HG03064 (cell line): ENCODE results near the gene PRDX2.
"Not testable (repeated sequence)": the region's sequence is repeated elsewhere in the genome, so short reads cannot be mapped to it uniquely, and the experiment has no call there.

Source experiments
- ATAC-seq: cut with Tn5 transposase; IDR thresholded peaks from one replicate; pipeline ENCODE4 v1.9.1; 2021; ENCODE audit warnings: low read depth; ENCODE audit not compliant: unreplicated experiment

Gene PRDX2

GRCh38 chr19:12801466-12802266 lies at the start of gene PRDX2, which contains the start of gene THSD8:
TSS of gene PRDX2 (minus strand) at chr19:12801800. CDS start at chr19:12801261, 539 bp downstream.
TSS of gene THSD8 (plus strand) at chr19:12802069. CDS start at chr19:12802072, 3 bp downstream.
- no peak for ATAC-seq

GRCh38 chr19:12847159-12848139 lies 45.8 kb upstream of the PRDX2 start:
- no peak for ATAC-seq

DNA sequence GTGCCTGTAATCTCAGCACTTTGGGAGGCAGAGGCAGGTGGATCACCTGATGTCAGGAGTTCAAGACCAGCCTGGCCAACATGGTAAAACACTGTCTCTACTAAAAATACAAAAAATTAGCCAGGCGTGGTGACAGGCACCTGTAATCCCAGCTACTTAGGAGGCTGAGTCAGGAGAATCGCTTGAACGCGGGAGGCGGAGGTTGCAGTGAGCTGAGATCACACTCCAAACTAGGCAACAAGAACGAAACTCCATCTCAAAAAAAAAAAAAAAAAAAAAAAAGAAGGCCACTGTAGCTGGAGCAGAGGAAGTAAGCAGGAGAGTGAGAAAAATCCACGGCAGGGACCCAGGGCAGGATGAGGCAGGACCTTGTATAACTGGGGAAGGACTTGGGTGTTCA lies 45.0 kb upstream of the PRDX2 start:
- not testable (repeated sequence) for ATAC-seq

- ATAC-seq: no peak
These were observed 42.6 kb upstream of the PRDX2 start for GRCh38 chr19:12843999-12844732.

DNA sequence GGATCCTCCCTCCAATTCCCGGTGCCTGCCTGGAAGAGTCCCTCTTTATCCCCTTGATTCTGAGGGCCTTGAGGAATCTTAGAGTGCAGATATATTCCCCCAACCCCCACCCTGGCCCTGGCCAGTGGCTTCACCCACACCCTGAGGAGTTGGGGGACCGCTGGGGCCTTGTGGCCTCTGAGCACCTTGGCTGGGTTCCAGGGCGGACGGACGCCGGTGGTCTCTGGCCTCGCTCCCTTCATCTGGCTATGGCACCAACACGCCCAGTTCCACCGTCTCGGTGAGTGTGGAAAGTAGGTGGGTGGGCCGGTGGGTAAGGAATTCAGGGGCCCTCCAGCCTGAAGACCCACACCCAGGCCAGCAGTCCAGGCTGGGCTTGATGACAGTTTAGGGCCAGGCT lies 41.7 kb upstream of the PRDX2 start:
- ATAC-seq: no peak

DNA sequence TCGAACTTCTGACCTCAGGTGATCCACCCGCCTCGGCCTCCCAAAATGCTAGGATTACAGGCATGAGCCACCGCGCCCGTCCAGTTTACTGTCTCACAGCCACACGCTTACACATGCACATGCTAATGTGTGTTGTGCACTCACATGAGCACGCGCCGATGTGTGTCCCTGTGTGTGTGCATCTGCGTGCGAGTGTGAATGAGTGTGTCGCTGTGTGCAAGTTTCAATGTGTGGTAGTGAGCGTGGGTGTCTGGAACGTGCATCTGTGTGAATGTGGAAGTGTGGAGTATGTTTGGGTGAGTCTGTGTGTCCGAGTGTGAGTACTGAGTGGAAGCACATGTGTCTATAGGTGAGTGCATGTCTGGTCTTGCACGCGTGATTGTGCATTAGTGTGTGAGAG lies 40.9 kb upstream of the PRDX2 start:
- no peak for ATAC-seq

DNA sequence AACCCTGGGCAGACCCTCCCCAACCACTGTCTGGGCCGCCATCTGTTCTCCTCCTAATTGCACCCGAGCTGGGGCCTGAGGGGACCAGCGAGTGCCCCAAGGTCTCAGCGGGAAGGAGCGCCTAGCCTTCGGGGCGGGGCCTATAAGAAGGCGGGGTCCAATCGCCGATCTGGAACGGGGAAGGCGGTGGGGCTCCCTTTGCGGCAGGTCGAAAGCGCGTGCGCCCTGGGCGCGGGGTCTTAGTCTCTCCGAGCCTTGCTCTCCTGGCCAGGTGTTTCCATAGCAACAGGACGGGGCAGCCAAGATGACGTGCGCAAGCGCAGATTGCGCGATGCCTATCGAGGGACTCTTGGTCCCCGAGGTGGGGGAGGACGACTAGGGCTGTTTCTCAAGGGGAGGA lies 39.5 kb upstream of the PRDX2 start:
- ATAC-seq: no peak

DNA sequence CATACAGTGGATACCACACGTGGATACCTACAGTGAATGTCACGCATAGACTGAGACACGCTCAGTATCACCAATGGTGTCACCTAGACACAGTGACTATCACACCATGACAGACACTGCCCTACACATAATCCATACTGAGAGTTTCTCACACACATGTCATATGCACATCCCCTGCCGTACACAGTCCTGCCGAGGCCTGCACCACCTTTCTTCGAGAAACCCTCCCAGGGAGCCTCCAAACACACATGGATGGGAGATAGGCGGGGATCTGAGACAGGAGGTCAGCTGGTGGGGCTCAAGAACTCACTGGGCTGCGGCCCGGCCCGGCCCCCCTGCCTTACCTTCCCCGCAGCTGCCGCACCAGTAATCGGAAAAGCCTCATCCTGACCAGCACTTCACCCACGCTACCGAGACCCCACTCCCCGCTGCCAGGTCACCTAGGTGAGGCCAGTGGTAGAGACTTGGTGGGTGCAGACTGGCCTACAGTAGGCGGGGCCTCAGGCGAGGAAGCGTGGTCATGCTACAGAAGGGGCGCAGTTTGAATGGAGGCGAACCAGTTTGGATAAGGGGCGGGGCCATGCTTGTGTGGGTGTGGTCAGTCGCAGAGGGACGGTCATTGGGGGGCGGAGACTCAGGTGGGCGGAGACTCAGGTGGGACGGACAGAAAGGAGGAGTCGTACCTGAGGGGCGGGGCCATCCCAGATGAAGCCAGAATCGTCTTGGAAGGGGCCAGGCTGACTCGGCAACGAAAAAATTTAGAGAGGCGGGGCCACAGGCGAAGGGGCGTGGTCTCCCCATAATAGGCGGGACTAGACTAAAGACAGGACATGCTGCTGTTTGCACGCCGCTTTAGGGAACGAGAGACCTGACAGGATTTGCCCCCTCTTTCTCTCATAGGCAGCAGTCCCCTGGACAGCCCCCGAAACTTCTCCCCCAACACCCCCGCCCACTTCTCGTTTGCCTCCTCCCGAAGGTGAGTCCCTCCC lies 38.8 kb upstream of the PRDX2 start:
- ATAC-seq: no peak

DNA sequence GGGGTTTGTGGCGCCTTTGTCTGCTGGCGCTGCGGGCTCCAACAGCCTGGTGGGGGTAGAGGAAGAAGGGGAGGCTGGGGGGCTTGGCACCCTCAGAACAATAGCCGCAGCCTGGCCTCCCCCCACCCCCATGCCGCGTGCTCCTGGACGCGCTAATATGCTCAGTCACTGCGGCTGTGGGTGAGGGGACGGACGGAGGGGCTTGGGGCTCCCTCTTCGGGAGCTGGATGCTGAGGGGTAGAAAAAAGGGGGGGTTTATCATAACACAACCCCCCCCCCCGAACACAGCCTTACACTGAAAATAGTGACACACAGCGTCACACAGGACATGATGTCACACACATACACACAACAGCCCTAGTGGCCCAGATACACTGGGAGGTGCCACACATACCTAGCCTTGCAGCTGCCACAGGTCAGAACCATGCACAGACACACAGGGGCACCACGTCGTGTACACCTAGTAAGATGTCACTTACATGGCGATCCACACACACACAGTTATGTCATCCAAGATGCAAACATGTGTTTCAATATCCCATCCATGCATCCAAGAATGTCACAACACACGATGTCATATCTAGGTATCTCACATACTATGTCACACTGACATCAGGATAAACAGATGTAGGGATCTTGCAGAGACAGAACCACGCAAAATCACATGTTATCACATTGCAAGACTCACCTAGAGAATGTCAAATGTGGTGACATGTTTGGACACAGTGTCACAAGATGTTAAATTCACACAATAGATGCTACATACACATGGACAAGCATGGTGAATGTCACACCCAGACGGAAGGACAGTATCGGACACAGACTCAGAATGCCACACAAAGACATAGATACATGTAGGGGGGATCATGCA lies 37.5 kb upstream of the PRDX2 start:
- no peak for ATAC-seq

- ATAC-seq: no peak
These were observed 36.7 kb upstream of the PRDX2 start, which contains the start of gene MAST1 for GRCh38 chr19:12838182-12838885. TSS of gene MAST1 (plus strand) at chr19:12838515. CDS start at chr19:12838573, 58 bp downstream.

GRCh38 chr19:12837225-12837624 lies 35.6 kb upstream of the PRDX2 start:
- ATAC-seq: no peak

GRCh38 chr19:12836529-12836863 lies 34.9 kb upstream of the PRDX2 start:
- ATAC-seq: no peak

DNA sequence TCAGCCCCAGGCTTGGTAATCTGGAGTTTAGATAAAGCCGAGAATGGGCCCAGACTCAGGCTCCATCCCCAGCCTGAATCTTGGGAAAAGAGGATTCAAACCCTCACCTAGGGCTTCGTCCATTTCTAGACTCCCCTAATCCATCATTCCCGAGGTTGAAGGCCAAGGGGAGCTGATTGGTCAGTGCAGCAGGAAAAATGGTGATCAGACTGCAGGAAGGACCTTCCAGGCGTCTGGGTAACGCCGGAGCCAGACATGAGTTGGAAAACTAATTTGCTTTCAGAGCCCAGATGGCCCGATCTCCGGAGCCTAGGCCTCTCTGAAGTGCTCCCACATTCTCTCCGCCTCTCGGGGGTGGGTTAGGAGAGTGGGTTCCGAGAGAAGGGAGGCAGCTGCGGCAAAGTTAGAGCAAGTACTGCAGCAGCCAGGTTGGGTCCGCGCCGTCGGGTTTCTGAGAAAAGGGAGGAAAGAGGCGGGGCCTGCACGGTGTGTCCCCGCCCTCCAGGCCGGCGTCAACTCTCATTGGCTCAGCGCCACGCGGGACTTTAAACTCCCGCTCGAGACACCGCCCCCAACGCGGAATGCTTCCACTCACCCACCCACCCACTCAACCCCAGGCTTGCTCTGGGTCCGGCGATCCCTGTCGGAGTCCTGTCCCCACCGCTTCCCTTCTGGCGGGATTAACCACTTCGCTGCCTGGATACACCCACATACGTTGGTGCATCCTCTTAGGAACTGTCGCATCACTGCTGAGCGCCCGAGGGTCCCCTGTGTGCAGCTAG lies 33.6 kb upstream of the PRDX2 start:
- ATAC-seq: no peak

DNA sequence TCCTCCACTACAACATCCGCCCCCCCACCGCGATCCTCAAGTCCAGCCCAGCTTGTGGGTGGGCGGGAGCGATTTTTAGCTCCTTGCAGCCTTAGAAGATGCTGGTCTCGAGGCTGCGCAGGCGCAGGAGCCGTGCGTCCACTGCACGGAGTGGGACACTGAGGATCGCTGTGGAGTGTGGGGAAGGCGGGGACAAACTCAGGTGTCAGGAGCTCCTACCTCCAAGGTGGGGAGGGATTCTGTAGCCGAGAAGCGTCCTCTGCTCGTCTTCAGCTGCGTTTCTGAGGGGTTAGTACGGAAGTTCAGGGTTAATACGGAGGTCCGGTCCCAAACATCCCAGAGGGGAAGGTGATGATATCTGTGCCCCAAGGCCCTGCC lies 33.0 kb upstream of the PRDX2 start, which contains the start of gene RTBDN:
RTBDN (minus strand) TSS at position 14 of the 378 bp plus-strand sequence. CDS start 4,600 bp downstream, outside the sequence.
- ATAC-seq: no peak

DNA sequence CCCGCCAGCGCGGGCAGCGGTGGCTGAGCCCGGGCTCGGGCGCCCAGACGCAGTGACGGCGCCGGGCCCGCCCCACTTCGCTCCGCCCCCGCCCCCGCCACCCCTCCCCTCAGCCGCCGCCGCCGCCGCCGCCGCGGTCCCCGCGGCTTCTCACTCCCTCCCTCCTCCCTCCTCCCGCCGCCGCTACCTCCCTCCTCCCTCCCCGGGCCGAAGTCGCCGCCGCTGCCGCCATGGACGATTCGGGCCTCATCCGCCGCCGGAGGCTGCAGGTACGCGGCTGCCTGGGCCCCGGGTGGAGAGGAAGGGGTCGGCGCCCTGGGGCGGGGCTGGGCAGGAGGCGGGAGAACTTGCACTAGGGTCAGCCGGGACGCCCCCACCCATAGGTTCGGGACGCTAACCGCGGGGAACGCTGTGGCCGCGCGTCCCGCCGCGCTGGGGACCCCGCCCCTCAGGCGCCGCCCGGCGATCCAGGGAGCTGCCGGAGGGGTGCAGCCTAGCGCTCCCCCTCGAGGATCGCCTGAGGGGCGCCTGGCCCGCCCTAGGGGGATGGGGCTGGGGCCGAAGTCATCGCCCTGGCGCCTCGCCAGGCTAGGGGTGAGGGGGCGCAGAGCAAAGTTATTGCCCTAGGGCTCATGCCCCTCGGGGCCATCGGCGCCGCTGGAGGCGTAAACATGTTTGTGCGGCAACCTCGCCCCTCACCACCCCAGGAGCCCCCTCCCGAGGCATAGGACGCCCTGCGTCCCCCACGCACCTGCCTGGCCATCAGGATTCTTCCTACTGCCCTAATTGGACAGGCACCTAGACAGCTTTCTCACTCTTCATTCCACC lies 32.4 kb upstream of the PRDX2 start:
- no peak for ATAC-seq

- no peak for ATAC-seq
These were observed 31.8 kb upstream of the PRDX2 start for GRCh38 chr19:12833418-12833737.
